Hepatic stellate cell (primary cell): ENCODE data around the gene GPR152.
A peak's percentile ranks its signal among the peaks of the same experiment; 100 is the strongest.
"Not testable (repeated sequence)": the region's sequence is repeated elsewhere in the genome, so short reads cannot be mapped to it uniquely, and the experiment has no call there.

Source experiments
- DNase-seq: peaks from one replicate; pipeline ENCODE4 v3.0.0; 2011; ENCODE audit warnings: low spot score

The GPR152 gene

GRCh38 chr11:67489203-67489884, 36.8 kb upstream of the GPR152 start:
- no peak for DNase-seq

- DNase-seq: no peak
Observed at GRCh38 chr11:67486481-67487195, 34.1 kb upstream of the GPR152 start.

DNA sequence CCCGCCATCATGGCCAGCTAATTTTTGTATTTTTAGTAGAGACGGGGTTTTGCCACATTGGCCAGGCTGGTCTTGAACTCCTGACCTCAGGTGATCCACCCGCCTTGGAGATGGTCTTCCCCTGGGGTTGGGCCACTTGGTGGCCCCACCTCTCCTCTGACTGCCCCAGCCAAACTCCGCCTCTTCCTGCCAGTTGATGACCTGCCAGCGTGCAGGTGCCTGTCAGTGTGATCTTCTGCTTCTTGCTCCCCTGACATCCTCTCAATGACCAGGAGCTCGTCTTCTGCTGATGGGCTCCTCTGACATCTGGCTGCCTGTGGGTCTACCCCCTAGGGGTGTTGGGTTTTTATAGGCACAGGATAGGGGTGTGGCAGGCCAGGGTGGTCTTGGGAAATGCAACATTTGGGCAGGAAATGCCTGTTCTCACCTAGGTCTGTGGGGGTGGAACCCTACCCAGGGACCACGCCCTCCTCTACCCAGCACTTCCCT, 33.4 kb upstream of the GPR152 start:
- DNase-seq: not testable (repeated sequence)

- no peak for DNase-seq
Observed at GRCh38 chr11:67484847-67485311, 32.4 kb upstream of the GPR152 start.

DNA sequence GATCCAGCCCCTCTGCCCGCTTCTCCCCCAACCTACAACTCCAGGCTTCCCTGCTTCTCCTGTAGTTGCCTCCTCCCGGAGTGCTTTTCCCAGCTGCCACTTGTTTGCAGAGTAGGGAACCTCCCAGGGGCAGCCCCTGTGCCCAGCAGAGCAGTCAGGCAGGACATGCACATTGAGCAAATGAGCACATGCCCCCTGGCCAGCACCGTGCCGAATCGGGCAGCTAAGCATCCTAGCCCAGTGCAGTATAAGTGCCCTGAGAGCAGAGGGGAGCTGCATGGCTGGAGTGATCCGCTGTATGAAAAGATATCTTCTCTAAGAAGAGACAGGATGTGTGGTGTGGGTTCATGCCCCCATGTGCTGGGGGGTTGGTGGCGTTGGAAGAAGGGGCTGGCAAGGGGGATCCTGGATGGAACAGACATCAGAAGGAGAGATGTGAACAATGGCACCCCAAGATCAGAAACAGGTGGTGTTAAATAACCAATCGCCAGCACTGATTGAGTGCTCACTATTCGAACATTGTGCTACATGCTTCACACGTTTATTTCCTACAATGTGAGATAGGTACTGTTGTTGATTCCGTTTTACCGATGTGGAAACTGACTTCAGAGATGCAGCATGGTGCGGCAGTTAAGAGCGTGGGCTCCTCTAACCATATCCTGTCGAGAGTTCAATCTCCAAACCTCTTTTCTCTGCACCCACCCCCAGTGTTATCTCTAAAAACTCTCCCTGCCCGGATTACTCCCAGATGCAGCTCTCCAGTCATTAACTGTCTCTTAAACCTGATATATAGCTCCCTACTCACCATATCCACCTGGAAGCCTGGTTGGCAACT, 31.5 kb upstream of the GPR152 start:
- DNase-seq: no peak

GRCh38 chr11:67482827-67483798, 30.6 kb upstream of the GPR152 start, which contains the start of gene AIP:
Gene AIP (plus strand): TSS chr11:67483026. CDS start chr11:67483159, 133 bp downstream.
- DNase-seq: peak; percentile 100

DNA sequence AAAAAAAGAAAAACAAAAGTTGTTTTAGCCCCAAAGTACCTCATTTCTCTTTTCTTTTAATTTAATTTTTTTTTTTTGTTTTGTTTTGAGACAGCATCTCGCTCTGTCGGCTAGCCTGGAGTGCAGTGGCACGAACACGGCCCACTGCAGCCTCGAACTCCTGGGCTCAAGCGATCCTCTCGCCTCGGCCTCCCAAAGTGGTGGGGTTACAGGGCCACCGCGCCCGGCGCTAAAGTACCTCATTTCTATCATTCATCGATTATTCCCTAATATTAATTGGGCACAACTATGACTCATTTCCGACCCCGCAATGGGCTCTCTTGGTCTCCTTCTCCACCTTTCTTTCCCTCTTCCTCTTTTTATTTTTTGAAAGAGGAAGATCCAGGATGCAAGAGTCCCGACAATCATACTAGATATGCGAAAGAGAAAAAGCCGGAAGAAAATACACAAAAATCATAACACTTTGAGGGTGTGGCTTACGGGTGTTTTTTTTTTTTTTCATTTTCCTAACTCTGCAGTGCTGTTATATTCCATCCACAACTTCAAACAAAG, 29.8 kb upstream of the GPR152 start:
- DNase-seq: no peak

GRCh38 chr11:67477344-67478050, 25.0 kb upstream of the GPR152 start:
- DNase-seq: not testable (repeated sequence)

- DNase-seq: not testable (repeated sequence)
Observed at GRCh38 chr11:67476692-67477091, 24.2 kb upstream of the GPR152 start.

- no peak for DNase-seq
Observed at GRCh38 chr11:67472882-67473281, 20.4 kb upstream of the GPR152 start.

- no peak for DNase-seq
Observed at GRCh38 chr11:67470337-67471002, 17.9 kb upstream of the GPR152 start.

DNA sequence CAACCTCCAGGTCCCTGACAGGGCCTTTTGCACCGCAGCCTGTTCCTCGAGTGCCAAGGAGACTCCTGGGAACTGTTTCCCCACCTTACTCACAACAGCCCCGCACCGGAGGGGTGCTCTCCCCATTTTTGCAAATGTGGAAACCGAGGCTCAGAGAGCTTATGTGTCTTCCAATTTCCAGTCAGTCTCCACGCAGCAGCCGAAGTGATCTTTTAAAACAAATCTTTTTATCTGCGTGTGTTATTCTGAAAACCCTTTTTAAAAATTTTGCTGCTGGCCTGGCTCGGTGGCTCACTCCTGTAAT, 16.9 kb upstream of the GPR152 start:
- no peak for DNase-seq

DNA sequence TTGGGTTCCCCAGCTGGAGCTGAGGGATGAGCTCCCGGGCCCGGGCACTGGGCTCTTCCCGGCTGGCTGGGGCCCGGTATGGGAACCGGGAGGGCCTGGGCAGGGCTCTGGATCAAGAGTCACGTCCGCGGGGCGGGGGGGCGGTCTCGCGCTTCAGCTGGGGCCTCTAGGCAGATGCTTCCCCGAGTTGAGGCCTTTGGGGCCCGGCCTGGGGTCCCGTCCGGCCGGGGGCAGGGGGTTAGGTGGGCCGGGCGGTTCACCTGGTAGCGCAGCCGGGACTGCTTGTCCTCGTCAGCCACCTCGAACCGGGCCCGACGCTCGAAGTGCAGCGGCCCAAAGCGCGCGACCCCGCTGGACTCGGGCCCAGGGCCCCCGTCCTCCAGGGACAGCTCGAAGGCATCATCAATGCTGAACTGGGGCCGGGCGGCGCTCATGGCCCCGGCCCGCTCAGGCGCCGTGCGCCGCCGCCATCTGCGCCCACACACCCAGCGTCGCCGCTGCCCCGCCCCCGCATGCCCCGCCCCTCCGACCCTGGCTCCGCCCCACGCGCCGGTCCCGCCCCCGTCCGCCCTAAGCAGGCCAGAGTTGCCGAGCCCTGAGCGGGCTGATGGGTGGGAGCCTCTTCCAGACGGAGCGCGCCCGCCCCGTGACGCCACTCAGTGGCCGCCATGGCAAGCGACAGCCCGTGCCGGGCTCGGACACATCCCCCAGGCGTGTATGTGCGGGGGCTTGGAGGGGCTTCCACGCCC, 16.4 kb upstream of the GPR152 start, which contains the start of gene TMEM134:
Gene TMEM134, minus strand, starts transcription at position 493 of the 749 bp plus-strand sequence. Its CDS starts 59 bp downstream, at position 434.
- peak; percentile 94 for DNase-seq

GRCh38 chr11:67468456-67468758, 15.9 kb upstream of the GPR152 start:
- no peak for DNase-seq

DNA sequence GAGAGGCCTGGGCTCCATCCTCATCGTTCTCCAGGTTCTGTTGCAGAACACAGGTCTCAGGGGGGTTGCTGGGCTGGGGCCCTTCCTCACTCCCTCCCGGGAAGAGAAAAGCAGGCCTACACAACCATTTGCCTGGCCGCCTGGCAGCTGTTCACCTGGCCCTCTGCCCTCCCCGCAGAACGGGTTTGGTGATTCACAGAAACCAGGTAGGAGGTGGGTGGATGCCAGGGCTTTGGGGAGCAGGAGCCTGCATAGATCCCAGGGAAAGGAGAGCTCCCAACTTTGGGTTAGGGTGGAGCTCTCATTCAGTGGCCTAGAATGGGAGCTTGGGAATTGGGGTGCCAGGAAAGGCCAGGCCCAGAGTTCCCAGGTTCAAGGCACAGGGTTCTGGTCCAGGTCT, 15.5 kb upstream of the GPR152 start:
- DNase-seq: no peak

DNA sequence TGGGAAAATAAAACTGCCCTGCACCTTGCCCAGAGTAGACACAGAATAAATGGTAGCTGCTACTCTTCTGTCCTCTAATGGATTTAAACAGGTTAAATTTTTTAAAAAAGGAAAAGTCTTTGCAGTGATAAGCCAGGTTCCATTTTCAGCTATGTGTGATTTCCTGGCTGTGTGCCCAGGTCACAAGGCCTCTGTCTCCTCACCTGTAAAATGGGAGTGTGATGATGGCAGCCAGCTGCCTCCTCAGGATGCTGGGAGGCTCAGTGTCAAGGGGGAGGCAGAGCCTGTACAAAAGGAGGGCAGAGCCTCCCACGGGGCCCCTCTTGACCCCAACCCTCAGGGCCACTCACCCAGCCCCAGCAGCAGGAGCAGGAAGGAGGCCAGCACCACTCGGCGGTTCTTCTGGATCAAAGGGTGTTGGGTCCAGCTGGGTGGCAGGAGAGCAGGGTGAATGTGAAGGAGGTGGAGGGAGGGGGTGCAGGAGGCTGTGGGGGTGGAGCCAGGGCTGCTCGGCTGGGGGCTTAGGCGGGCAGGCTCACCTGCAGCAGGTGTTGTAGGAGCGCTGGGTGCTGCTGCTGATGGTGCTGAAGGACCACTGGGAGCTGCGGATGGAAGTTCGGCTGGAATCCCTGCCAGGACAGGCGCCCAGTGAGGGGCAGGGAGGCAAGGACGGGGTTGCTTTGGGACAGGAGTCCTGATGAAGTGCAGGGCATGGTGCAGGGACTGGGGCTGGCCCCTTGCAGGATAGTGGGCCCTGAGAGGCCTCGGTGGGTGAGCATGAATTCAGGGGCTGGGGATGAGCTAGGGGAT, 14.6 kb upstream of the GPR152 start:
- DNase-seq: no peak

DNA sequence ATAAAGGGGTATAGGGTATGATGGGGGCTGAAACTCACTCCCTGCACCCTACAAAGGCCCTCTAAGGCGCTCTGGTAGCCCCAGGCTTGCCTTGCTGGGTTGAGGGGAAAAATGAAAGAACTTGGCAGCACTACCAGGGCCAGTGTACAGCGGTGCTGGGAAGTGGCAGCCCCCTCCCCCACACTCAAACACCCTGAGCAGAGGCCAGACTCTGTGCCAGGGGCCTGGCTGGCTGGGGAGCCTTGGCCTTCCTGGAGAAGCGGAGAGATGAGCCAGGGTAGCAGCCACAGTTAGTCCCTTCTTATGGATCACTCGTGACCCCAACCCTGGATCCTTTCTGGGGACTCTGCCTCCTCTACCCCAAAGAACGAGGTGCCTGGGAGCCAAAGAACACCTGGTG, 13.8 kb upstream of the GPR152 start:
- no peak for DNase-seq

DNA sequence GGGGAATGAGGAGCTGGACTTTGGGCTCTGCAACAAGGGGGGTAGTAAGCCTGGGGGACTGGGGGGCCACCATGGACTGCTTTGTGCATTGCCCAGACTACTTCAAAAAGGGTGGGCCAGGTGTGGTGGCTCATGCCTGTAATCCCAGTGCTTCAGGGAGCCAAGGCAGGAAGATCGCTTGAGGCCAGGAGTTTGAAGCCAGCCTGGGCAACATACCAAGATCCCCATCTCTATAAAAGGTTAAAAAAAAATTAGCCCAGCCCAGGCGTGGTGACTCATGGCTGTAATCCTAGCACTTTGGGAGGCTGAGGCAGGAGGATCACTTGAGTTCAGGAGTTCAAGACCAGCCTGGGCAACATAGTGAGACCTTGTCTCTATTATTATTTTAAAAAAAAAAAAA, 13.0 kb upstream of the GPR152 start:
- not testable (repeated sequence) for DNase-seq
